ENCODE data around the gene USE1.

- TF ChIP-seq CTCF (IDR thresholded peaks at IDR 0.05), result no peak
- TF ChIP-seq EP300 (IDR thresholded peaks at IDR 0.05; ENCODE audit: low read depth), result no peak
- no peak for TF ChIP-seq POLR2A (IDR thresholded peaks at IDR 0.05)
These were observed 1.0 kb downstream of the USE1 start for GRCh38 chr19:17216058-17216670.

Measured in transverse colon (tissue), 3 donors.